GM12878 (cell line): Measurements from ENCODE around the gene PTGFRN. TPM values are rescaled to one million over a fixed set of nuclear protein-coding genes. Genes with fewer than 3 reads are reported as not detected.

Source experiments
- ATAC-seq: fragments of 200-7000 bp; cut with Tn5 transposase; 3 replicates; pipeline ENCODE4 v1.9.1; 2020; ENCODE audit warnings: mild to moderate bottlenecking, moderate library complexity
- BruUV-seq: library from RNA; stranded (reverse); fragments of 400-500 nt; replicated peaks from 2 replicates; lab custom pipeline; 2021; lab: Mats Ljungman, UMichigan
- CTCF ChIA-PET: fragments of 300-600 bp; sonication (Branson Sonifier 250); formaldehyde crosslinking; extraction: SDS; loops from one replicate; lab custom pipeline; 2021; ENCODE audit warnings: inconsistent platforms; lab: Yijun Ruan, JAX
- POLR2A ChIA-PET: fragments of 350-600 bp; formaldehyde crosslinking; extraction: SDS; loops from one replicate; lab custom pipeline; 2021; ENCODE audit warnings: inconsistent platforms; lab: Charles Lee
- RAD21 ChIA-PET: fragments of 300-600 bp; sonication (Branson Sonifier 250); formaldehyde crosslinking; loops from one replicate; lab custom pipeline; 2023; ENCODE audit warnings: antibody characterized with exemption; ENCODE audit not compliant: unreplicated experiment; lab: Charles Lee
- SMC1A ChIA-PET: fragments of 300-600 bp; sonication (Branson Sonifier 250); formaldehyde crosslinking; loops from one replicate; lab custom pipeline; 2023; ENCODE audit not compliant: unreplicated experiment, uncharacterized antibody; lab: Charles Lee
- DNase-seq: peaks from one replicate; pipeline ENCODE4 v3.0.0-alpha.2; 2011; ENCODE audit warnings: low read depth, low spot score
- FAIRE-seq: peaks from 3 replicates; lab custom pipeline; 2011; peaks lifted over from hg19 to GRCh38; lab: Jason Lieb, UNC
- H2AFZ ChIP-seq: 2 replicates; pipeline ENCODE4 v1.6.0; 2011; ENCODE audit warnings: low read depth, low read length, control low read depth; ENCODE audit not compliant: control insufficient read depth
- H3K27ac ChIP-seq: 2 replicates; pipeline ENCODE4 v1.5.1; 2011; ENCODE audit warnings: control low read depth; ENCODE audit not compliant: control insufficient read depth, insufficient read depth
- H3K27me3 ChIP-seq, 2 experiments: replicated peaks in 1 of 2; 2 replicates each; pipeline versions ENCODE4 v1.6.0 to v1.6.1; 2011; ENCODE audit warnings: low read length in 1 of 2; ENCODE audit not compliant: control insufficient read depth in 2 of 2, insufficient read depth in 2 of 2
- H3K36me3 ChIP-seq, 2 experiments: 2 replicates each; pipeline ENCODE4 v1.5.1; 2011; ENCODE audit warnings: low read length in 1 of 2; ENCODE audit not compliant: control insufficient read depth in 2 of 2, insufficient read depth in 2 of 2
- H3K4me1 ChIP-seq: 2 replicates; pipeline ENCODE4 v1.6.1; 2011; ENCODE audit warnings: mild to moderate bottlenecking, low read length, moderate library complexity, mixed read lengths; ENCODE audit not compliant: control insufficient read depth, insufficient read depth
- H3K4me2 ChIP-seq: 2 replicates; pipeline ENCODE4 v1.6.0; 2011; ENCODE audit warnings: control low read depth; ENCODE audit not compliant: control insufficient read depth, insufficient read depth
- H3K4me3 ChIP-seq: fragments of 200-600 bp; sonication (generic); 2 replicates; pipeline ENCODE4 v1.5.1; 2016
- H3K79me2 ChIP-seq: 2 replicates; pipeline ENCODE4 v1.6.0; 2011; ENCODE audit warnings: low read length; ENCODE audit not compliant: control insufficient read depth, insufficient read depth
- H3K9ac ChIP-seq: 2 replicates; pipeline ENCODE4 v1.8.0; 2011; ENCODE audit warnings: low read length, control low read depth, mixed read lengths; ENCODE audit not compliant: control insufficient read depth, insufficient read depth
- H3K9me3 ChIP-seq: replicated peaks from 3 replicates; pipeline ENCODE4 v1.5.1; 2011; ENCODE audit warnings: mild to moderate bottlenecking, low read length; ENCODE audit not compliant: control insufficient read depth, insufficient read depth
- H4K20me1 ChIP-seq: 2 replicates; pipeline ENCODE4 v1.6.0; 2011; ENCODE audit not compliant: control insufficient read depth, insufficient read depth
- BRCA1 ChIP-seq: IDR thresholded peaks from 2 replicates; pipeline ENCODE4 v1.6.1; 2011; ENCODE audit warnings: low read depth, low read length, improper control_type of control experiment
- CBX3 ChIP-seq: fragments of 200-600 bp; sonication (generic); IDR thresholded peaks from 2 replicates; pipeline ENCODE4 v1.6.1; 2016; ENCODE audit warnings: low read depth, borderline replicate concordance
- CEBPB ChIP-seq, 2 experiments: fragments of 150-350 bp in 1 of 2; IDR thresholded peaks; 2 replicates each; pipeline ENCODE4 v1.6.1; 2012 to 2014; ENCODE audit warnings: low read depth in 2 of 2, low read length in 2 of 2, borderline replicate concordance in 1 of 2, inconsistent platforms in 1 of 2
- NBN ChIP-seq: fragments of 450-650 bp; IDR thresholded peaks from 2 replicates; pipeline ENCODE4 v1.6.1; 2016
- NR2C2 ChIP-seq: IDR thresholded peaks from 2 replicates; pipeline ENCODE4 v1.6.1; 2011; ENCODE audit warnings: borderline replicate concordance, low read depth; ENCODE audit not compliant: control insufficient read depth, insufficient read length
- PAX5 ChIP-seq: IDR thresholded peaks from 2 replicates; pipeline ENCODE4 v1.6.1; 2011; ENCODE audit warnings: low read depth, low read length, borderline replicate concordance
- SIX5 ChIP-seq: IDR thresholded peaks from 2 replicates; pipeline ENCODE4 v1.6.1; 2011; ENCODE audit warnings: mild to moderate bottlenecking, low read depth, low read length, moderate library complexity; ENCODE audit not compliant: severe bottlenecking
- STAT3 ChIP-seq: IDR thresholded peaks from 2 replicates; pipeline ENCODE4 v1.6.1; 2011; ENCODE audit warnings: low read depth, low read length, improper control_type of control experiment
- TCF3 ChIP-seq: IDR thresholded peaks from 2 replicates; pipeline ENCODE4 v1.6.1; 2012; ENCODE audit warnings: low read depth, mild to moderate bottlenecking, low read length, borderline replicate concordance; ENCODE audit not compliant: insufficient read depth
- WGBS: methylation state at CpG from one replicate; pipeline ENCODE4 v1.1.6; 2016; ENCODE audit warnings: low lambda C conversion rate; ENCODE audit not compliant: insufficient replicate concordance, insufficient coverage; ENCODE audit errors: missing lambda C conversion rate; 5-methylcytosine and 5-hydroxymethylcytosine counted together
- in situ Hi-C: fragments of 300-500 bp; cut with MboI; formaldehyde crosslinking; loops from 9 replicates; pipeline ENCODE4 v1.14.3; 2018; ENCODE audit warnings: mixed read lengths
- intact Hi-C: fragments of 100-400 bp; cut with micrococcal nuclease; formaldehyde crosslinking; loops from one replicate; pipeline ENCODE4 v1.14.2; 2022; ENCODE audit not compliant: unreplicated experiment
- polyA plus RNA-seq, 11 experiments: library from polyadenylated mRNA; depleted of rRNA in 4 of 11; unstranded in 6 of 11; stranded (reverse) in 5 of 11; fragments of >200 nt; fragmentation: Nextera tagmentation in 4 of 11; fragmentation: Illumina TruSeq in 1 of 11; extraction: Ambion mirVana in 4 of 11; extraction: Trizol in 1 of 11; gene quantifications; 1 replicate in 1 of 11; 2 replicates in 10 of 11; pipeline versions ENCODE4 v1.2.1 to v1.2.3, GENCODE V29; 2011 to 2016; ENCODE audit warnings: inconsistent platforms in 2 of 11, missing spikeins in 2 of 11, low read depth in 1 of 11
- total RNA-seq, 4 experiments: library from RNA; depleted of rRNA in 3 of 4; stranded (reverse); fragments of >200 nt in 3 of 4; fragmentation: Illumina TruSeq in 1 of 4; extraction: Trizol in 1 of 4; gene quantifications; 2 replicates each; pipeline versions ENCODE4 v1.2.1 to v1.2.3, GENCODE V29; 2013 to 2021
- TF ChIP-seq, protein P1 (sequence below): fragments of 150-350 bp; IDR thresholded peaks from 2 replicates; pipeline ENCODE4 v1.6.1; 2016; ENCODE audit warnings: low read depth, low read length
- TF ChIP-seq, protein P2 (sequence below): IDR thresholded peaks from 2 replicates; pipeline ENCODE4 v1.6.1; 2011; ENCODE audit warnings: low read depth, mild to moderate bottlenecking, low read length, moderate library complexity, borderline replicate concordance; ENCODE audit errors: extremely low read depth
- TF ChIP-seq, protein P3 (sequence below): IDR thresholded peaks from 2 replicates; pipeline ENCODE4 v1.6.1; 2012; ENCODE audit warnings: low read depth, low read length, improper control_type of control experiment
- TF ChIP-seq, protein P4 (sequence below): IDR thresholded peaks from 2 replicates; pipeline ENCODE4 v1.6.1; 2011; ENCODE audit warnings: mild to moderate bottlenecking, low read depth, low read length, moderate library complexity; ENCODE audit not compliant: insufficient replicate concordance

Gene PTGFRN
- total and polyA plus RNA-seq, 10 of the 15 experiments (the other 5 are each of a cell fraction or from before 2014, with no cell fraction given): 2.7 to 8.3 (median 5.1) TPM

DNA sequence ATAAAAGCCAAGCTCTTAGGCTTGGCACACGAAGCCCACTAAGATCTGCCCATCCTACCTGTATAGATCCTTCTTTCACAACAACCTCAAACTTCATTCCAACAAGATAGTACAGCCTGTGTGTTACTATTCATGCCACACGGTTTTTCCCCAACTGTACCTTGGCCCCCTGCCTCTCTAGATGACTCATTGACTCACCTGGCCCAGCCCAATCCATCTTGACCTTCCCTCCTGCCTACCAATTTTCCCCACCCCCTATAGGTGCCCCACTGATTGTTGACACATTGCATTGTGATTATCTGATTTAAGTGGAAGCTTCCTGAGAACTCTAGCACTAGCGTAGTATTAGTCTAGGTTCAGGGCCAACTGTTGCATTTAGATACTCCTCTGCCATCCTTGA lies 89.9 kb downstream of the PTGFRN start (continued):
- TF ChIP-seq NBN (no peak), NR2C2 (no peak), STAT3 (no peak), TCF3 (no peak)

DNA sequence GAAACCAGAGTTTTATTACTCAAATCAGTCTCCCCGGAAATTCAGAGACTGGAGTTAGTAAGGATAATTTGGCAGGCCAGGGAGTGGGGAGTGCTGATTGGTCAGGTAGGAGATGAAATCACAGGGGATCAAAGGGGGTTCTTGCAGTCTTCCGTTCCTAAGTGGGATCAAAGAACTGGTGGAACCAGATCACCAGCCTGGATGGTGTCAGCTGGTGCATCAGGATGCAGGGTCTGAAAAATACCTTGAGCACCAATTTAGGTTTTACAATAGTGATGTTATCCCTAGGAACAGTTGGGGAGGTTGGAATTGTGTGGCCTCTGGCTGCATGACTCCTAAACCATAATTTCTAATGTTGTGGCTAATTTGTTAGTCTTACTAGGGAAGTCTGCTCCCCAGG lies 90.4 kb downstream of the PTGFRN start:
- Histone ChIP-seq H4K20me1 (no peaks in the 10 kb centered on the region), H3K36me3 (no peaks in the 10 kb centered on the region), H3K4me2 (no peak overlapping the region; the same call in 1 of the 2 replicates), H3K4me1 (peaks cover 20% of the 10 kb centered on the region), H3K4me3 (no peak overlapping the region), H3K9ac (no peak overlapping the region), H3K9me3 (no peaks in the 10 kb centered on the region), H3K27ac (no peak overlapping the region), H3K79me2 (no peaks in the 10 kb centered on the region), H2AFZ (no peak overlapping the region), H3K27me3 (no peaks in the 10 kb centered on the region)
- ATAC-seq (no peak), FAIRE-seq (no peak), DNase-seq (no peak)
- POLR2A ChIA-PET: interaction anchor here (0.6 to 1.8 kb wide), 2 partner anchors 52 to 298 kb away, joined by 3 to 9 read pairs; no protein-coding TSS in a partner anchor
- RAD21 ChIA-PET: interaction anchor here (0.5 to 2.5 kb wide), 11 partner anchors 9 to 263 kb away, joined by 3 to 16 read pairs (median 8); partner anchors contain the start of gene TTF2
- BruUV-seq: no TSS peak
- intact Hi-C loops: loop anchor here (2.0 to 5.0 kb wide), 3 partner anchors 51 to 263 kb away; no protein-coding TSS in a partner anchor
- in situ Hi-C loops: no loop called here
- CTCF ChIA-PET: interaction anchor here (0.9 to 2.9 kb wide), 12 partner anchors 9 to 450 kb away, joined by 3 to 13 read pairs (median 6); no protein-coding TSS in a partner anchor
- WGBS: 100% methylated on average over 2 of the region's 2 CpGs
- no peak for TF ChIP-seq SIX5
- TF ChIP-seq CBX3: no peak
- TF ChIP-seq, protein P1, sequence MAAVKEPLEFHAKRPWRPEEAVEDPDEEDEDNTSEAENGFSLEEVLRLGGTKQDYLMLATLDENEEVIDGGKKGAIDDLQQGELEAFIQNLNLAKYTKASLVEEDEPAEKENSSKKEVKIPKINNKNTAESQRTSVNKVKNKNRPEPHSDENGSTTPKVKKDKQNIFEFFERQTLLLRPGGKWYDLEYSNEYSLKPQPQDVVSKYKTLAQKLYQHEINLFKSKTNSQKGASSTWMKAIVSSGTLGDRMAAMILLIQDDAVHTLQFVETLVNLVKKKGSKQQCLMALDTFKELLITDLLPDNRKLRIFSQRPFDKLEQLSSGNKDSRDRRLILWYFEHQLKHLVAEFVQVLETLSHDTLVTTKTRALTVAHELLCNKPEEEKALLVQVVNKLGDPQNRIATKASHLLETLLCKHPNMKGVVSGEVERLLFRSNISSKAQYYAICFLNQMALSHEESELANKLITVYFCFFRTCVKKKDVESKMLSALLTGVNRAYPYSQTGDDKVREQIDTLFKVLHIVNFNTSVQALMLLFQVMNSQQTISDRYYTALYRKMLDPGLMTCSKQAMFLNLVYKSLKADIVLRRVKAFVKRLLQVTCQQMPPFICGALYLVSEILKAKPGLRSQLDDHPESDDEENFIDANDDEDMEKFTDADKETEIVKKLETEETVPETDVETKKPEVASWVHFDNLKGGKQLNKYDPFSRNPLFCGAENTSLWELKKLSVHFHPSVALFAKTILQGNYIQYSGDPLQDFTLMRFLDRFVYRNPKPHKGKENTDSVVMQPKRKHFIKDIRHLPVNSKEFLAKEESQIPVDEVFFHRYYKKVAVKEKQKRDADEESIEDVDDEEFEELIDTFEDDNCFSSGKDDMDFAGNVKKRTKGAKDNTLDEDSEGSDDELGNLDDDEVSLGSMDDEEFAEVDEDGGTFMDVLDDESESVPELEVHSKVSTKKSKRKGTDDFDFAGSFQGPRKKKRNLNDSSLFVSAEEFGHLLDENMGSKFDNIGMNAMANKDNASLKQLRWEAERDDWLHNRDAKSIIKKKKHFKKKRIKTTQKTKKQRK: no peak
- TF ChIP-seq BRCA1: no peak
- TF ChIP-seq, protein P2, sequence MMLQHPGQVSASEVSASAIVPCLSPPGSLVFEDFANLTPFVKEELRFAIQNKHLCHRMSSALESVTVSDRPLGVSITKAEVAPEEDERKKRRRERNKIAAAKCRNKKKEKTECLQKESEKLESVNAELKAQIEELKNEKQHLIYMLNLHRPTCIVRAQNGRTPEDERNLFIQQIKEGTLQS: no peak
- TF ChIP-seq, protein P3, sequence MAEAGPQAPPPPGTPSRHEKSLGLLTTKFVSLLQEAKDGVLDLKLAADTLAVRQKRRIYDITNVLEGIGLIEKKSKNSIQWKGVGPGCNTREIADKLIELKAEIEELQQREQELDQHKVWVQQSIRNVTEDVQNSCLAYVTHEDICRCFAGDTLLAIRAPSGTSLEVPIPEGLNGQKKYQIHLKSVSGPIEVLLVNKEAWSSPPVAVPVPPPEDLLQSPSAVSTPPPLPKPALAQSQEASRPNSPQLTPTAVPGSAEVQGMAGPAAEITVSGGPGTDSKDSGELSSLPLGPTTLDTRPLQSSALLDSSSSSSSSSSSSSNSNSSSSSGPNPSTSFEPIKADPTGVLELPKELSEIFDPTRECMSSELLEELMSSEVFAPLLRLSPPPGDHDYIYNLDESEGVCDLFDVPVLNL: no peak
- no peak for TF ChIP-seq PAX5
- no peak for TF ChIP-seq CEBPB (IDR thresholded peaks at IDR 0.05; ENCODE audit: borderline replicate concordance in 1 of 2, low read depth in 2 of 2, low read length in 2 of 2)
- TF ChIP-seq, protein P4, sequence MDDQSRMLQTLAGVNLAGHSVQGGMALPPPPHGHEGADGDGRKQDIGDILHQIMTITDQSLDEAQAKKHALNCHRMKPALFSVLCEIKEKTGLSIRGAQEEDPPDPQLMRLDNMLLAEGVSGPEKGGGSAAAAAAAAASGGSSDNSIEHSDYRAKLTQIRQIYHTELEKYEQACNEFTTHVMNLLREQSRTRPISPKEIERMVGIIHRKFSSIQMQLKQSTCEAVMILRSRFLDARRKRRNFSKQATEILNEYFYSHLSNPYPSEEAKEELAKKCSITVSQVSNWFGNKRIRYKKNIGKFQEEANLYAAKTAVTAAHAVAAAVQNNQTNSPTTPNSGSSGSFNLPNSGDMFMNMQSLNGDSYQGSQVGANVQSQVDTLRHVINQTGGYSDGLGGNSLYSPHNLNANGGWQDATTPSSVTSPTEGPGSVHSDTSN: no peak
- SMC1A ChIA-PET: interaction anchor here (0.7 to 3.6 kb wide), 23 partner anchors 9 to 426 kb away, joined by 3 to 16 read pairs (median 5); no protein-coding TSS in a partner anchor
